Upper lobe of left lung (tissue), 6 donors: ENCODE results near the gene GULP1. TPM values are rescaled to one million over a fixed set of nuclear protein-coding genes. Genes with fewer than 3 reads are reported as not detected.
A peak's percentile ranks its signal among the peaks of the same experiment; 100 is the strongest.

ENCODE experiments used
- ATAC-seq, 2 donors: fragments of 200-7000 bp; cut with Tn5 transposase; one replicate each; pipeline ENCODE4 v1.9.1; 2022; ENCODE audit warnings: mild to moderate bottlenecking in 2 of 2, moderate library complexity in 2 of 2; ENCODE audit not compliant: low FRiP score in 2 of 2
- DNase-seq, 2 donors: peaks; one replicate each; pipeline ENCODE4 v3.0.0-alpha.2; 2019 to 2020
- H3K27ac ChIP-seq, 4 donors: fragments of 200-600 bp; sonication (generic); one replicate each; pipeline ENCODE4 v1.5.1; 2016 to 2019
- H3K27me3 ChIP-seq, 4 donors: fragments of 200-600 bp; sonication (generic); one replicate each; pipeline ENCODE4 v1.5.1; 2017 to 2019
- H3K36me3 ChIP-seq, 4 donors: fragments of 200-600 bp; sonication (generic); one replicate each; pipeline ENCODE4 v1.5.1; 2016 to 2019
- H3K4me1 ChIP-seq, 4 donors: fragments of 200-600 bp; sonication (generic); one replicate each; pipeline ENCODE4 v1.5.1; 2018 to 2019
- H3K4me3 ChIP-seq, 4 donors: fragments of 200-600 bp; sonication (generic); one replicate each; pipeline ENCODE4 v1.5.1; 2017 to 2019; ENCODE audit warnings: mild to moderate bottlenecking in 2 of 4, moderate library complexity in 1 of 4
- H3K9me3 ChIP-seq, 4 donors: fragments of 200-600 bp; sonication (generic); one replicate each; pipeline ENCODE4 v1.5.1; 2018 to 2019
- EP300 ChIP-seq, 4 donors: sonication (generic); formaldehyde crosslinking; IDR thresholded peaks; one replicate each; pipeline ENCODE4 v1.5.1; 2017; ENCODE audit warnings: antibody characterized with exemption in 4 of 4, control low read depth in 2 of 4
- POLR2A ChIP-seq, 4 donors: fragments of 450-650 bp; IDR thresholded peaks; one replicate each; pipeline ENCODE4 v1.5.1; 2016 to 2017; ENCODE audit warnings: antibody characterized with exemption in 4 of 4, mild to moderate bottlenecking in 2 of 4
- POLR2AphosphoS5 ChIP-seq, 2 donors: sonication (generic); formaldehyde crosslinking; IDR thresholded peaks; one replicate each; pipeline ENCODE4 v1.5.1; 2017; ENCODE audit warnings: antibody characterized with exemption in 2 of 2
- WGBS, 2 donors: methylation state at CpG; one replicate each; pipeline ENCODE4 v1.1.5; 2017 to 2018; 5-methylcytosine and 5-hydroxymethylcytosine counted together
- total RNA-seq, 6 donors: library from RNA; depleted of rRNA in 4 of 6; stranded (reverse); fragments of >200 nt in 4 of 6; gene quantifications; one replicate each; pipeline versions ENCODE4 v1.1.0 to v1.2.1, GENCODE V29; 2016 to 2021
- TF ChIP-seq, protein P1 (sequence below), 6 experiments: fragments of 450-650 bp in 4 of 6; fragments of 200-600 bp in 2 of 6; sonication (generic) in 2 of 6; IDR thresholded peaks; one replicate each; pipeline ENCODE4 v1.5.1; 2016 to 2019; ENCODE audit warnings: antibody characterized with exemption in 6 of 6
- donor health status: DM: no; HTN: no; CAD: no; lungs with moderate emphysema.
- donor health status: DM: no; HTN: yes; CAD: no; lungs with severe emphysema.

The GULP1 gene
- total RNA-seq, 6 donors from 2014 or later, result 12.5 to 71.2 (median 32.7) TPM

- no peaks in the 10 kb centered on the region for H3K4me1 ChIP-seq
- ATAC-seq (peak in 1 of 2 donors; percentile 77), DNase-seq (no peak)
- 47 to 52% methylated on average over 4 of the region's 4 CpGs for whole genome bisulfite sequencing, 2 donors
- no peak overlapping the region for H3K4me3 ChIP-seq
- no peak for TF ChIP-seq EP300 (IDR thresholded peaks at IDR 0.05)
- TF ChIP-seq POLR2A (IDR thresholded peaks at IDR 0.05), result no peak
- TF ChIP-seq, protein P1, sequence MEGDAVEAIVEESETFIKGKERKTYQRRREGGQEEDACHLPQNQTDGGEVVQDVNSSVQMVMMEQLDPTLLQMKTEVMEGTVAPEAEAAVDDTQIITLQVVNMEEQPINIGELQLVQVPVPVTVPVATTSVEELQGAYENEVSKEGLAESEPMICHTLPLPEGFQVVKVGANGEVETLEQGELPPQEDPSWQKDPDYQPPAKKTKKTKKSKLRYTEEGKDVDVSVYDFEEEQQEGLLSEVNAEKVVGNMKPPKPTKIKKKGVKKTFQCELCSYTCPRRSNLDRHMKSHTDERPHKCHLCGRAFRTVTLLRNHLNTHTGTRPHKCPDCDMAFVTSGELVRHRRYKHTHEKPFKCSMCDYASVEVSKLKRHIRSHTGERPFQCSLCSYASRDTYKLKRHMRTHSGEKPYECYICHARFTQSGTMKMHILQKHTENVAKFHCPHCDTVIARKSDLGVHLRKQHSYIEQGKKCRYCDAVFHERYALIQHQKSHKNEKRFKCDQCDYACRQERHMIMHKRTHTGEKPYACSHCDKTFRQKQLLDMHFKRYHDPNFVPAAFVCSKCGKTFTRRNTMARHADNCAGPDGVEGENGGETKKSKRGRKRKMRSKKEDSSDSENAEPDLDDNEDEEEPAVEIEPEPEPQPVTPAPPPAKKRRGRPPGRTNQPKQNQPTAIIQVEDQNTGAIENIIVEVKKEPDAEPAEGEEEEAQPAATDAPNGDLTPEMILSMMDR (IDR thresholded peaks at IDR 0.05), result no peak
- TF ChIP-seq POLR2AphosphoS5 (IDR thresholded peaks at IDR 0.05), result no peak
- H3K9me3 ChIP-seq, result no peaks in the 10 kb centered on the region
- no peaks in the 10 kb centered on the region for H3K27me3 ChIP-seq
- no peak overlapping the region for H3K27ac ChIP-seq
- no peaks in the 10 kb centered on the region for H3K36me3 ChIP-seq
Measured at GRCh38 chr2:188623995-188624643, 332.4 kb downstream of the GULP1 start.

DNA sequence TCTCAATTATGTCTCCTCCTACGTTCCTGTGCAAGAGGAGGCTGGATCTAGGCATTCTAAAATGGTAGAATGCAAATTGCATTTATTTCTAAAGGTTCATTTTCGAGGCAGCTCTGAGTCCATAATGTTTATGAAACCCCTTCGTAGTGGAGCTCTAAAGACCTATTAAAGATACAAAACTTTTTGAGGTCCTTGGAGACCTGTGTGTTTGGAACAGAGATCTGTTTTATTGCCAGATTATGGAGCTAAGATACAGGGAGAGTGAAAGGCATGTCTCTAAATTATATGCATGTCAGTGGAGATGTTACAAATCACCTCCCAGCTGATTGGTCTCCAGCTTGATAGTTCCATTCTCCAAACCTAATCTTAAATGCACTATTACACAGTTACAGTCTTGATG, 335.8 kb downstream of the GULP1 start:
- TF ChIP-seq, protein P1 (IDR thresholded peaks at IDR 0.05), result no peak
- TF ChIP-seq POLR2A (IDR thresholded peaks at IDR 0.05) (no peak), POLR2AphosphoS5 (IDR thresholded peaks at IDR 0.05) (no peak), EP300 (IDR thresholded peaks at IDR 0.05) (no peak)
- WGBS, 2 donors, result 81 to 83% methylated on average over 3 of the region's 3 CpGs
- Histone ChIP-seq H3K27me3 (no peaks in the 10 kb centered on the region), H3K9me3 (no peaks in the 10 kb centered on the region), H3K36me3 (no peaks in the 10 kb centered on the region), H3K4me1 (no peaks in the 10 kb centered on the region), H3K27ac (no peak overlapping the region), H3K4me3 (no peak overlapping the region)
- no peak for DNase-seq
- no peak for ATAC-seq

DNA sequence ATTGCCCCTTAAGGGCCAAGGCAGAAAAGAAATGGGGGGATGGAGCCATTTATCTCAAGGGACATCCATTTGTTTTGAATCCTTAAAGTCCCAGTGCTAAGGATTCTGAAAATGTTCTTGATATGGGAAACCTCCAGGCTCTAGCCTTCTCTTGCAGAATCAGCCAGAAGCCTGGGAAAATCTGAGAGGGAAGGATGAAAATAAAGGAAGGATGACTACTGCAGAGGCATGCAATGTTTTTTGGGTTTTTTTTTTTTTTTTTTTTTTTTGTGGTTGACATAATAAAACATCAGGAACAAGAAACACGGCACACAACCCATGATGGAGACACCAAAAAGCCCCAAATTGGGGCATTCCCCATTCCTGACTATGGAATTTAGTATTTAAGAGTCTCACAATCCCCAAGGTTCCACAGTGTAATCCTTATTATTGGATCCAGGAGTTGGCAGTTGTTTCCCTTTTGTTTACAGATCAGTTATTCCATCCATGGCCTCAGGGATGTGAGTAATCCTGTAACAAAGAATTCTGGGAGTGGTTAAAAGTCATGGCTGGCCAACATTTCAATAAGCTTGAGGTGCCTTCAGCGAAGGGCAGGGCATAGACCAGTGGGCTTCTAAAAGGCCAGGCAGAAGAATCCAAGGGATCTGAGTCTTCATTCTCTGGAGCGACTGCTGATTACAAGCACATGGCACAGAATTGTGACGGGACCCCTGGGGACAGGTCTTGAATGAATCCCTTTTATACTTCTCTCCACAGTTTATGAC, 337.5 kb downstream of the GULP1 start:
- ATAC-seq (peak in 1 of 2 donors; percentile 75), DNase-seq (no peak)

GRCh38 chr2:188629753-188630527, 338.3 kb downstream of the GULP1 start:
- TF ChIP-seq POLR2AphosphoS5 (IDR thresholded peaks at IDR 0.05) (no peak), EP300 (IDR thresholded peaks at IDR 0.05) (no peak), POLR2A (IDR thresholded peaks at IDR 0.05) (no peak)
- TF ChIP-seq, protein P1 (IDR thresholded peaks at IDR 0.05), result no peak
- Histone ChIP-seq H3K36me3 (no peaks in the 10 kb centered on the region), H3K9me3 (no peaks in the 10 kb centered on the region), H3K27me3 (no peaks in the 10 kb centered on the region), H3K4me1 (no peaks in the 10 kb centered on the region), H3K4me3 (no peak overlapping the region), H3K27ac (no peak overlapping the region)
- ATAC-seq (peak in 1 of 2 donors; percentile 16), DNase-seq (no peak)

More for the DNA sequence above, 337.5 kb downstream of the GULP1 start:
- Histone ChIP-seq H3K36me3 (no peaks in the 10 kb centered on the region), H3K4me1 (no peaks in the 10 kb centered on the region), H3K27me3 (no peaks in the 10 kb centered on the region), H3K27ac (no peak overlapping the region), H3K4me3 (no peak overlapping the region), H3K9me3 (no peaks in the 10 kb centered on the region)
- 71 to 82% methylated on average over 4 of the region's 4 CpGs for WGBS, 2 donors
- TF ChIP-seq EP300 (IDR thresholded peaks at IDR 0.05) (no peak), POLR2AphosphoS5 (IDR thresholded peaks at IDR 0.05) (no peak), POLR2A (IDR thresholded peaks at IDR 0.05) (no peak)
- TF ChIP-seq, protein P1 (IDR thresholded peaks at IDR 0.05), result no peak
